Endothelial cell (in vitro differentiated cells): Measurements from ENCODE around the gene ZSWIM3. TPM values are rescaled to one million over a fixed set of nuclear protein-coding genes. Genes with fewer than 3 reads are reported as not detected.

ENCODE experiments used
- DNase-seq: peaks from one replicate; pipeline ENCODE4 v3.0.0; 2021; ENCODE audit warnings: low spot score
- H3K27ac Mint-ChIP-seq: one replicate; pipeline ENCODE4 v1.8.0; 2021; ENCODE audit warnings: mixed read lengths, inconsistent platforms; ENCODE audit not compliant: unreplicated experiment
- H3K27me3 Mint-ChIP-seq: one replicate; pipeline ENCODE4 v1.8.0; 2021; ENCODE audit warnings: mild to moderate bottlenecking, moderate library complexity, mixed read lengths, inconsistent platforms; ENCODE audit not compliant: unreplicated experiment
- H3K36me3 Mint-ChIP-seq: one replicate; pipeline ENCODE4 v1.8.0; 2021; ENCODE audit warnings: mild to moderate bottlenecking, low read depth, mixed read lengths, inconsistent platforms; ENCODE audit not compliant: unreplicated experiment
- H3K4me1 Mint-ChIP-seq: one replicate; pipeline ENCODE4 v1.8.0; 2021; ENCODE audit warnings: mild to moderate bottlenecking, mixed read lengths, inconsistent platforms; ENCODE audit not compliant: unreplicated experiment
- H3K4me3 Mint-ChIP-seq: one replicate; pipeline ENCODE4 v1.8.0; 2021; ENCODE audit warnings: mild to moderate bottlenecking, mixed read lengths, inconsistent platforms; ENCODE audit not compliant: unreplicated experiment
- H3K9me3 Mint-ChIP-seq: one replicate; pipeline ENCODE4 v1.8.0; 2021; ENCODE audit warnings: mixed read lengths, inconsistent platforms; ENCODE audit not compliant: unreplicated experiment
- long read RNA-seq: library from polyadenylated mRNA; unstranded; transcript quantifications from one replicate; pipeline ENCODE4 v2.0.0, GENCODE V29; 2020; ENCODE audit not compliant: unreplicated experiment
- total RNA-seq: library from RNA; stranded (reverse); fragmentation: NEBNext Ultra II Directional; extraction: Animal tissue kit (Norgen Biotek cat#: 25700); gene quantifications from one replicate; pipeline ENCODE4 v1.2.1, GENCODE V29; 2021; ENCODE audit not compliant: unreplicated experiment
- TF ChIP-seq, protein P1 (sequence below): fragments of 200-600 bp; sonication (generic); IDR thresholded peaks from one replicate; pipeline ENCODE4 v1.5.0; 2021; ENCODE audit warnings: antibody characterized with exemption; ENCODE audit not compliant: unreplicated experiment

Gene ZSWIM3
- total RNA-seq = 6.7 TPM
- long read RNA-seq, transcript ZSWIM3-201 (2 exons, 2,773 nt) = major isoform, 5 of 5 reads
- long read RNA-seq, partial matches to known transcripts = 0 of 5 reads
- long read RNA-seq, other reads (novel, unspliced or antisense) = 0 of 5 reads

DNA sequence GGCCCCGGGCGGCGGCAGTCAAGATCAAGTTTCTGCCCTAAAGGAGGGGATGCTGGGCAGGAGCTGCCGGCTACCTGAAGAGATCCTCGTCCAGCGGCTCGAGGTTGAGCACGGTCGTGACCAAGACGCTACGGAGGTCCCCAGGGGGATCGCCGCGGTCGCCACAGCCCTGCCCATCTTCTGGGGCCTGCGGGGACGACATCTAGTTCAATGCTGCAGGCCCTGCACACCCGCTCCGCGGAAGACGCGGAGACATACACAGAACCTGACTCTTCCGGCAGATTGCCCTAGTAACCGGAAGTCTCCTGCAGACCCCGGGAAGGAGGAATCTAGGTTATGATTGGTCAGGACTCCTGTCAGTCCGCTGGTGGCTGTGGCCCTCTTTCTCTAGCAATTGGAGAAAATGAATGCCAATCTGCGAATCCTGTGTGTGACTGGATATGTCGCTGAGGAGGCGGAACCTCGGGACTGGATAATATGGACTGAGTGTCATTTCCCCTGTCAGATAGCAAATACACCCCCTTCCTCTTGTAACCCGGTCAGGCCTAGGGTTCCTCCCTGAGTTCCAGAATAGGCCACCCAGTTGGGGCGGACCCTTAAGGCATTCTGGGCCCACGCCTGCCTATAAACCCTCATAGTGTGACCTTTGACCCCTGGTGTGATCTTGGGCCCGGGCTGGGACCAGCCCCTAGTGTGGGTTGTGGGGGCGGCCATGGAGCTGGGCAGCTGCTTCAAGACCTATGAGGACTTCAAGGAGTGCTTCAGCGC is at the start of gene ZSWIM3, which contains the start of gene ACOT8:
Gene ZSWIM3 (plus strand): TSS at position 501 of the 768 bp plus-strand sequence. CDS start 212 bp downstream, at position 713.
Gene ACOT8 (minus strand): TSS at position 279 of the 768 bp plus-strand sequence. CDS start 77 bp downstream, at position 202.
- Mint-ChIP-seq H3K9me3 (no peaks in the 10 kb centered on the region), H3K27me3 (peaks cover 7% of the 10 kb centered on the region), H3K27ac (peak within 1 kb of the TSS; percentile 95), H3K4me1 (peaks cover 18% of the 10 kb centered on the region), H3K4me3 (peak within 1 kb of the TSS; percentile 95), H3K36me3 (peaks cover 6% of the 10 kb centered on the region)
- peak; percentile 94 for DNase-seq
- TF ChIP-seq, protein P1, sequence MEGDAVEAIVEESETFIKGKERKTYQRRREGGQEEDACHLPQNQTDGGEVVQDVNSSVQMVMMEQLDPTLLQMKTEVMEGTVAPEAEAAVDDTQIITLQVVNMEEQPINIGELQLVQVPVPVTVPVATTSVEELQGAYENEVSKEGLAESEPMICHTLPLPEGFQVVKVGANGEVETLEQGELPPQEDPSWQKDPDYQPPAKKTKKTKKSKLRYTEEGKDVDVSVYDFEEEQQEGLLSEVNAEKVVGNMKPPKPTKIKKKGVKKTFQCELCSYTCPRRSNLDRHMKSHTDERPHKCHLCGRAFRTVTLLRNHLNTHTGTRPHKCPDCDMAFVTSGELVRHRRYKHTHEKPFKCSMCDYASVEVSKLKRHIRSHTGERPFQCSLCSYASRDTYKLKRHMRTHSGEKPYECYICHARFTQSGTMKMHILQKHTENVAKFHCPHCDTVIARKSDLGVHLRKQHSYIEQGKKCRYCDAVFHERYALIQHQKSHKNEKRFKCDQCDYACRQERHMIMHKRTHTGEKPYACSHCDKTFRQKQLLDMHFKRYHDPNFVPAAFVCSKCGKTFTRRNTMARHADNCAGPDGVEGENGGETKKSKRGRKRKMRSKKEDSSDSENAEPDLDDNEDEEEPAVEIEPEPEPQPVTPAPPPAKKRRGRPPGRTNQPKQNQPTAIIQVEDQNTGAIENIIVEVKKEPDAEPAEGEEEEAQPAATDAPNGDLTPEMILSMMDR = no peak

DNA sequence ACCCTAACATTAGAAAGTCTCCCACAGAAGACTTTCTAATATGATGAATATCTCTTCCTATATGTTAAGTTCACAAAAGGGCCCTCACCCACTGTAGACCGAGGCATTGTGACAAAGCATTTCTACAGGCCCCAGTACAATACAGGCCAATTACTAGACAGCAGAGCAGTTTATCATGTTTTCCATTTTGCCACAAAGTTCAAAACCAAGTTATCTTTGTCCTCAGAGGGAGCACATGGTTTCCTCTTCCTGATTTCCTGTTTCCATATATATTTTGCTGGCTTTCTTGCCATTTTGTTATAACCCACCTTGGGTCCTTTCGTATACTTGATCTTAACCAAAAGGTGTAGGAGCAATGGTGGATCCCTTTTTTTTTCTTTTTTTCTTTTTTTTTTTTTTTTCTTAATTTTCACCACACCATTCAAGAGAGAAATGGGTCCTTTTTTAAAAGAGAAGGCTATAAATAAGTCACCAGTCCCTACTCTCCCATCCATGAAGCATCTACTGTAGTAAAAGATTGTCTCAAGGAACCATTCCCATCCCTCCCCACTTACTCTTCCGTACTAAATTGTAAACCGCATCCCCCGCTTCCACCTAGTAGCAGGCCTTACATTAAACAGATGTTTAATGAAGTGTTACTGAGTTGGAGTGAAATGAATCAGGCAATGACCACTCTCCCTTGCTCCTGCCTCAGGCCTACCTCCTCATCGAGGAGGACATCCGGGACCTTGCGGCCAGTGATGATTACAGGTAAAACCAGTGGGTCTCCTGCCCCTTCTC is 47.0 kb upstream of the ZSWIM3 start:
- TF ChIP-seq, protein P1 = no peak
- Mint-ChIP-seq H3K36me3 (peaks cover 27% of the 10 kb centered on the region), H3K4me1 (peaks cover 19% of the 10 kb centered on the region), H3K27me3 (peaks cover 13% of the 10 kb centered on the region), H3K9me3 (no peaks in the 10 kb centered on the region), H3K27ac (no peak overlapping the region), H3K4me3 (no peak overlapping the region)
- no peak for DNase-seq

DNA sequence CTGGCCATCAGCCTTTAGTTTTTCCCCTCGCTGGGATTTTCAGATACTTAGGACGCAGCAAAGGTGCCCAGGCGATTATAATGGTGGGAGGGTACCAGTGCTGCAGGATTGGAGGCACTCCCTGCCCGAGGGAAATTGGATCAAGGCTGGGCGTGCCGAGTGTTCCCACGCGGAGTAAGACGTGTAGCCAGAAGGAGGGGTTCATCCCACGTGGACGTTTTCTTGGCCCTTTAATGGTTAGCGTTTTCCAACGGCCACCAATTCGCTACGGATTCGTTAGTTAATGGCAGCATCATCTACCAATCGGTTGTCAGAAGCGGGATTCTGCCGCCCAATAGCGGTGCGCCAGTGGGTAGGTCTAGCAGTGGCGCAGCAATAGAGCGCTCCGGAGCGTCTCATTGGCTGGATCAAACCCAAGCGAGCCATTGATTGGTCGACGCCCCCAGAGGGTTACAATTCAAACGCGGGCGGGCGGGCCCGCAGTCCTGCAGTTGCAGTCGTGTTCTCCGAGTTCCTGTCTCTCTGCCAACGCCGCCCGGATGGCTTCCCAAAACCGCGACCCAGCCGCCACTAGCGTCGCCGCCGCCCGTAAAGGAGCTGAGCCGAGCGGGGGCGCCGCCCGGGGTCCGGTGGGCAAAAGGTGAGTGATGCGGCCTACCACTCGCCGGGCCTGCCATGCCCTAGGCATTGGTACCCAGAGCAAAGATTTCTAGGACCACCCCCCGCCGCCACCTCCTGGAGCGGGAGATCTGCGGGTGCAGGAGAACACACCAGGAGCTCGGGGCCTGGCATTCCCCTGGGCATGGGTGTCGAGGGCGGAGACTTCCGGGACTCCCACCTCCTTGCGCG is 45.0 kb upstream of the ZSWIM3 start, which contains the start of gene UBE2C:
Gene UBE2C (plus strand): TSS at position 488 of the 849 bp plus-strand sequence. CDS start 52 bp downstream, at position 540.
- Mint-ChIP-seq H3K27ac (peak within 1 kb of the TSS; percentile 31), H3K9me3 (no peaks in the 10 kb centered on the region), H3K27me3 (peaks cover 13% of the 10 kb centered on the region), H3K4me1 (peaks cover 19% of the 10 kb centered on the region), H3K36me3 (peaks cover 22% of the 10 kb centered on the region), H3K4me3 (peak within 1 kb of the TSS; percentile 92)
- TF ChIP-seq, protein P1 = no peak
- DNase-seq = peak; percentile 95

DNA sequence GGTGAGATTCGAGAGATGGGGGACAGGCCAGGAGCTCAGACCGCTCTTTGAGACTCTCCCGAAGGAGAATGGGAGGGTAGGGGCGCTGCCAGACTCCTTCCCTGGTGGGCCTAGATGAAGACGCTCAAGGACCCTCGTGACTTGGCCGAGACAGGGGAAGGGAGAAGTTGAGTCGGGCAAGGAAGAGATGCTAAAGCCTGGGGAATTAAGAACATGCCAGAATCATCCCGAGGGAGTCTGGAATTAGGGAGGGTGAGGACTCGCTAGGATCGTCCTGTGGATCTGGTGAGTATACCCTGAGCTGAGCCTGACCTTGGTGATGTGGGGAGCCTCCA is 44.4 kb upstream of the ZSWIM3 start:
- peaks cover 20% of the 10 kb centered on the region for H3K36me3 Mint-ChIP-seq
- H3K27me3 Mint-ChIP-seq = peaks cover 13% of the 10 kb centered on the region
- TF ChIP-seq, protein P1 = no peak
- H3K4me3 Mint-ChIP-seq = peak overlapping the region; percentile 92
- H3K4me1 Mint-ChIP-seq = peaks cover 19% of the 10 kb centered on the region
- DNase-seq = no peak
- H3K9me3 Mint-ChIP-seq = no peaks in the 10 kb centered on the region
- H3K27ac Mint-ChIP-seq = peak overlapping the region; percentile 31
